Kidney epithelial cell (primary cell): ENCODE data around the gene HOXB3. TPM values are rescaled to one million over a fixed set of nuclear protein-coding genes. Genes with fewer than 3 reads are reported as not detected.

Source experiments
- DNase-seq: peaks from one replicate; pipeline ENCODE4 v3.0.0-alpha.2; 2010; ENCODE audit warnings: low read depth
- H3K27me3 ChIP-seq: 2 replicates; pipeline ENCODE4 v1.6.0; 2011; ENCODE audit warnings: low read length; ENCODE audit not compliant: control insufficient read depth, insufficient read depth
- H3K36me3 ChIP-seq: 2 replicates; pipeline ENCODE4 v1.5.1; 2011; ENCODE audit warnings: low read length; ENCODE audit not compliant: control insufficient read depth, insufficient read depth
- H3K4me3 ChIP-seq: 2 replicates; pipeline ENCODE4 v1.5.1; 2011; ENCODE audit warnings: low read depth, mild to moderate bottlenecking, control low read depth, low read length
- total RNA-seq: library from RNA; depleted of rRNA; stranded (reverse); fragments of >200 nt; gene quantifications from 2 replicates; pipeline ENCODE4 v1.2.3, GENCODE V29; 2015
- TF ChIP-seq, protein P1 (sequence below): IDR thresholded peaks from 2 replicates; pipeline ENCODE4 v1.5.1; 2011; ENCODE audit warnings: mild to moderate bottlenecking, moderate library complexity, low read length, control low read depth, inconsistent platforms; ENCODE audit not compliant: insufficient read depth, poor library complexity, severe bottlenecking

Gene HOXB3
- total RNA-seq, 1 donor from 2014 or later, result 31.1 TPM

DNA sequence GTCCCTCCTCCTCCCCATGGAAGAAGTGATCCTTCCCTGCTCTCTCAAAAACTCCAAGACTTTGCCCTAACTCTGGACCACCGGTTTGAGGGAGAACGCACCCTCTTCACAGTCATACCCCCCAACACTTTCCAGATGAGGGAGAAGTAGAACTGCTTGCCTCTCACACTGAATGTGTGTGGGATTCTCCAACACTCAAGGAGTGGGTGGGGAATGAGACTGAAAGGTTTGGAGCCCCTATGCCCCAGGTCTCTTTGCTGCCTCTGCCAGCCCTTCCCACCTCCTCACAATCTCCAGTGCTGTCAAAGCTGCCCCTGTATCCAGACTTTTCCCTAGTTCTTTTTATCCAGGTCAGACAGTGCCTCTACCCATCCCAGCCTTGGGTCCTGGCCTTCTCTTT lies 23.3 kb downstream of the HOXB3 start:
- Histone ChIP-seq H3K36me3 (peaks cover 3% of the 10 kb centered on the region), H3K27me3 (no peaks in the 10 kb centered on the region), H3K4me3 (no peak overlapping the region)
- no peak for DNase-seq
- TF ChIP-seq, protein P1, sequence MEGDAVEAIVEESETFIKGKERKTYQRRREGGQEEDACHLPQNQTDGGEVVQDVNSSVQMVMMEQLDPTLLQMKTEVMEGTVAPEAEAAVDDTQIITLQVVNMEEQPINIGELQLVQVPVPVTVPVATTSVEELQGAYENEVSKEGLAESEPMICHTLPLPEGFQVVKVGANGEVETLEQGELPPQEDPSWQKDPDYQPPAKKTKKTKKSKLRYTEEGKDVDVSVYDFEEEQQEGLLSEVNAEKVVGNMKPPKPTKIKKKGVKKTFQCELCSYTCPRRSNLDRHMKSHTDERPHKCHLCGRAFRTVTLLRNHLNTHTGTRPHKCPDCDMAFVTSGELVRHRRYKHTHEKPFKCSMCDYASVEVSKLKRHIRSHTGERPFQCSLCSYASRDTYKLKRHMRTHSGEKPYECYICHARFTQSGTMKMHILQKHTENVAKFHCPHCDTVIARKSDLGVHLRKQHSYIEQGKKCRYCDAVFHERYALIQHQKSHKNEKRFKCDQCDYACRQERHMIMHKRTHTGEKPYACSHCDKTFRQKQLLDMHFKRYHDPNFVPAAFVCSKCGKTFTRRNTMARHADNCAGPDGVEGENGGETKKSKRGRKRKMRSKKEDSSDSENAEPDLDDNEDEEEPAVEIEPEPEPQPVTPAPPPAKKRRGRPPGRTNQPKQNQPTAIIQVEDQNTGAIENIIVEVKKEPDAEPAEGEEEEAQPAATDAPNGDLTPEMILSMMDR, result no peak

DNA sequence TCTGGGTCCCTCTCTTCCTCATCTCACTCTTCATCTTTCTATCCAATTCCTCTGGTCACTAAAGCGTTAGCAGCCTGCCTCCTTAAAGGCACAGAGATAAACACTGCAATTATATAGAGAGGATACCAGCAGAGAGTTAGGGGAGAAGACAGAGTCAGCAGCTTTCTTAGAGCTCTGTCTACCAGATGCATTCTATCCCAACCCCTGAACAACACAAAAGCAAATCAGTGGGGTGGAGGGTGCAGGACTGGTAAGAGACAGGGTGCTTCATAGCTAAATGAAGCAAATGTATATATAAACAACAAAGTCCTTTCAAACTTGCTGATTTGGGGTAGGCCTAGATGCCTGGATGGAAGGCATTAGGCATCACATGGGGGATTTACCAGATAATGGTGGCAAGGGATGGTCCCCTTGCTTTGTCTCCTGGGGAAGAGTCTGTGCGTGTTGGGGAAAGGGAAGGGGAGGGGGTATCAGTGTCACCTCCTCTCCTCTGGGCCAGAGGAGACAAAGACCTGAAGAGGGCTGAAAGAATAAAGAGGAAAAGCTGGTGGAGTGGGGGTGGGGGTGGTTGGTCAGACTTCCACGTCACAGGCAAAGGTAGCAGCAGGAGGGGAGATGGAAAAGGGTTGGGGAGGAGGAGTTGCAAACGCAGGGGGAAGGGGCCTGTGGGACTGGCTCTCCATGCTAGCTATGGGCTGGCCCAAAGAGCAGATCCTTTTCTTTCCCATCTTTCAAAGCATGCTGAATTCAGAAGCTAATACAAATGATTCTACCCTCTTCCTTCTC lies 23.9 kb downstream of the HOXB3 start:
- TF ChIP-seq, protein P1, result no peak
- Histone ChIP-seq H3K4me3 (no peak overlapping the region), H3K36me3 (peaks cover 3% of the 10 kb centered on the region), H3K27me3 (no peaks in the 10 kb centered on the region)
- no peak for DNase-seq

DNA sequence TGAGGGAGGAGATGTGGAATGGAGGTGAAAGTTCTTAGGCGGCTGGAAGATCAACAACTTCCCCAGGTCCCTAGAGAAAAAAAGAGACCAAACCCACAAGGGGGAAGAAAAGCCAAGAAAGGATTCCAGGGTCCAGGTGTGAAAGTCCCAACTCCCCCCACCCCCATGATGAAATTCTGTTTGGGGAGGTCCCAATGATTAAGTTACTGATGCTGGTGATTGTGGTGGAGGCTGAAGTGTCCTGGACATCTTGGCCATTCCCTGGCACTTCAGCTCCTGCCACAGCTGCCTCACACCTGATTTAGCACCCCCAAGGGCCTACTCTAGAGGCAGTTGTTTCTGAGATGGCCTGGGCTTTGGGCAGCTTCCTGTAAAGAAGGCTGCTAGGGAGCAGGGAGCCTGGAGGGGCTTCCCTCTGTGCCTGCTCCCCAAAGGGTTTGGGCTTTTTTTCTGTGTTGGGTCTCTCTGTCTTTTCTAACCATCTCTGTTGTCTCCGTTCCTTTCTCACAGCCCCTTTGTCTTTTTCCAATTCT lies 25.0 kb downstream of the HOXB3 start:
- DNase-seq, result no peak
- no peaks in the 10 kb centered on the region for H3K27me3 ChIP-seq
- H3K36me3 ChIP-seq, result peaks cover 3% of the 10 kb centered on the region
- peak overlapping the region; percentile 40 for H3K4me3 ChIP-seq
- TF ChIP-seq, protein P1, result no peak

DNA sequence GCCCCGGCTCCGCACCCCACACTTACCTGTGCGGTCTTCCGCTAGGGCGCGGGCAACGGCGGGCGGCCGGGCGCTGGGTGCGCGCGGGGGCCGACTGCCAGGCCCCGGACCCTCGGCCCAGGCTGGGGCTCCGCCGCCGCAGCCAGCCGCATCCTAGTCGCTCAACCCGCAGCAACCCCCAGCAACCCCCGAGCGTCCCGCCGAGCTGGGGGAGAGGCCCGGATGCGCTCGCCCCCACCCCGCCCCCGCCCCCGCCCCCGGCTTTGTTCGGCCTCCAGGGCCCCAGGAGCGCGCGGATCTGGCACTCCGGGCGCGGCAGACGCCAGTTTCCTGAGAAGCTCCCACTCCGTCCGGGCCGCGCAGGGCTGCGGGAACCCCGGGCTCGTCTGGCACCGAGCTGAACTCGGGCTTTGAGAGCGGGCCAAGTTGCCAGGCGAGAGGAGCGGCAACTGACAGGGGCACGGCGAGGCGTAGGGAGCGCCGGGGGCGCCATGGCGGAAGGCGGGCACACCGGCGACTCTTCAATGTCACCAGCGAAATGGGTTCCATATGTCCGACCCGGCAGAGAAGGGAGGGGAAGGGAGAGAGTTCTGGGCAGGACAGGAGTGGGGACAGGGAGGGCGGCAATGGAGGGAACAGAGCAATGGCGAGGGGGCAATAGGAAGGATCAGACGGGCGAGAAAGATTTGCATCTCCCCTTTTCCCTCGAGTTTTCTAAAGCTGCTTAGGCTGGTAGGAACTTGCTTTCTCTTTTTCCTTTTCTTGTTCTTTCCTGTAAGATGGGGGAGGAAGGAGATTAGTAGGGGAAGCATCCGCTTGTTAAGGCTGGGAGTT lies 25.6 kb downstream of the HOXB3 start:
- Histone ChIP-seq H3K36me3 (peaks cover 3% of the 10 kb centered on the region), H3K27me3 (no peaks in the 10 kb centered on the region), H3K4me3 (peak overlapping the region; percentile 40)
- TF ChIP-seq, protein P1, result no peak
- DNase-seq, result no peak

DNA sequence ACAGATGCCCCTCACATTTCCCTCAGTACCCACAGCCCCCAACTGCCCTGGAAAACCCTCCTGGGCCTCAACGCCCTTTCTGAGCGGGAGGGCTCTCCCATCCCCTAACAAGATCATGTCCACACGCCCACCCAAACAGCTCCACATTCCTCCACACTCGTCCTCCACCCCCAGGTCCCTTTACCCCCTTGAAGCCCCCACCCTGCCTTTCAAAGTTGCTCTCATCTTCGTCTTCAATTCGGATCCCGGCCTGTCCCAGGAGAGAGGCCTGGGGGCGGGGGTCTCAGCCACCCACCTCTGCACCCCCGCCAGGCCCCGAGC lies 26.2 kb downstream of the HOXB3 start:
- Histone ChIP-seq H3K4me3 (peak overlapping the region; percentile 40), H3K27me3 (no peaks in the 10 kb centered on the region), H3K36me3 (peaks cover 3% of the 10 kb centered on the region)
- no peak for DNase-seq
- TF ChIP-seq, protein P1, result no peak
